Measurements from ENCODE around the gene SH3TC1. TPM values are rescaled to one million over a fixed set of nuclear protein-coding genes. Genes with fewer than 3 reads are reported as not detected.
A peak's percentile ranks its signal among the peaks of the same experiment; 100 is the strongest.

Gene SH3TC1
- total RNA-seq, 1 donor from 2014 or later: 50.6 TPM

GRCh38 chr4:8237256-8237989 lies 38.3 kb downstream of the SH3TC1 start:
- Histone ChIP-seq H3K4me3 (no peak overlapping the region), H3K36me3 (peaks cover 0 to 1% of the 10 kb centered on the region in 2 donors), H3K27me3 (no peaks in the 10 kb centered on the region), H3K9me3 (no peaks in the 10 kb centered on the region), H3K27ac (no peak overlapping the region), H3K4me1 (peaks cover 7% of the 10 kb centered on the region)
- DNase-seq (ENCODE audit: extremely low spot score in 2 of 2): no peak
- no peak for TF ChIP-seq POLR2AphosphoS5 (IDR thresholded peaks at IDR 0.05; ENCODE audit: insufficient read depth in 1 of 2, low read depth in 1 of 2)
- intact Hi-C loops (cut with DNase I): no loop called here

- H3K36me3 ChIP-seq: no peaks in the 10 kb centered on the region
- no peak overlapping the region for H3K27ac ChIP-seq
- H3K9me3 ChIP-seq: no peaks in the 10 kb centered on the region
- H3K27me3 ChIP-seq: no peaks in the 10 kb centered on the region
- TF ChIP-seq CTCF (IDR thresholded peaks at IDR 0.05) (no peak), POLR2A (IDR thresholded peaks at IDR 0.05) (no peak), POLR2AphosphoS5 (IDR thresholded peaks at IDR 0.05; ENCODE audit: insufficient read depth in 1 of 2, low read depth in 1 of 2) (peak in 1 of 2 donors; percentile 20)
- no peak for DNase-seq (ENCODE audit: extremely low spot score in 2 of 2)
- no peak overlapping the region for H3K4me3 ChIP-seq
- intact Hi-C loops (cut with DNase I): no loop called here
- H3K4me1 ChIP-seq: peaks cover 10% of the 10 kb centered on the region
Observed at GRCh38 chr4:8238036-8238511, 39.0 kb downstream of the SH3TC1 start.

- H3K4me3 ChIP-seq: no peak overlapping the region
- H3K9me3 ChIP-seq: no peaks in the 10 kb centered on the region
- no peak for DNase-seq (ENCODE audit: extremely low spot score in 2 of 2)
- intact Hi-C loops (cut with DNase I): no loop called here
- H3K4me1 ChIP-seq: peaks cover 10% of the 10 kb centered on the region
- no peaks in the 10 kb centered on the region for H3K27me3 ChIP-seq
- no peak for TF ChIP-seq POLR2AphosphoS5 (IDR thresholded peaks at IDR 0.05; ENCODE audit: insufficient read depth in 1 of 2, low read depth in 1 of 2)
- no peak for TF ChIP-seq POLR2A (IDR thresholded peaks at IDR 0.05)
- TF ChIP-seq CTCF (IDR thresholded peaks at IDR 0.05): no peak
- no peaks in the 10 kb centered on the region for H3K36me3 ChIP-seq
- H3K27ac ChIP-seq: no peak overlapping the region
Observed at GRCh38 chr4:8238515-8239053, 39.5 kb downstream of the SH3TC1 start.

- Histone ChIP-seq H3K27me3 (no peaks in the 10 kb centered on the region), H3K27ac (no peak overlapping the region), H3K4me1 (peaks cover 10% of the 10 kb centered on the region), H3K4me3 (no peak overlapping the region), H3K9me3 (no peaks in the 10 kb centered on the region), H3K36me3 (no peaks in the 10 kb centered on the region)
- intact Hi-C loops (cut with DNase I): no loop called here
- no peak for TF ChIP-seq POLR2A (IDR thresholded peaks at IDR 0.05)
- TF ChIP-seq POLR2AphosphoS5 (IDR thresholded peaks at IDR 0.05; ENCODE audit: insufficient read depth in 1 of 2, low read depth in 1 of 2): no peak
- TF ChIP-seq CTCF (IDR thresholded peaks at IDR 0.05): no peak
- DNase-seq (ENCODE audit: extremely low spot score in 2 of 2): no peak
Observed at GRCh38 chr4:8239226-8239625, 40.1 kb downstream of the SH3TC1 start.

GRCh38 chr4:8239661-8240060 lies 40.6 kb downstream of the SH3TC1 start:
- no peak for DNase-seq (ENCODE audit: extremely low spot score in 2 of 2)
- Histone ChIP-seq H3K4me3 (no peak overlapping the region), H3K36me3 (no peaks in the 10 kb centered on the region), H3K4me1 (peaks cover 10% of the 10 kb centered on the region), H3K9me3 (no peaks in the 10 kb centered on the region), H3K27me3 (no peaks in the 10 kb centered on the region), H3K27ac (no peak overlapping the region)
- TF ChIP-seq CTCF (IDR thresholded peaks at IDR 0.05) (no peak), POLR2A (IDR thresholded peaks at IDR 0.05) (no peak), POLR2AphosphoS5 (IDR thresholded peaks at IDR 0.05; ENCODE audit: insufficient read depth in 1 of 2, low read depth in 1 of 2) (no peak)
- intact Hi-C loops (cut with DNase I): loop anchor here (2.0 kb wide), 1 partner anchor 165 kb away; no protein-coding TSS in a partner anchor

All from vagina (tissue), 2 donors.